HepG2 (cell line): Measurements from ENCODE around the gene ADGRD1. TPM values are rescaled to one million over a fixed set of nuclear protein-coding genes. Genes with fewer than 3 reads are reported as not detected.

ENCODE experiments used
- ATAC-seq: fragments of 200-7000 bp; cut with Tn5 transposase; 3 replicates; pipeline ENCODE4 v1.9.1; 2020; ENCODE audit warnings: mild to moderate bottlenecking, moderate library complexity
- BruUV-seq: library from RNA; stranded (reverse); fragments of 400-500 nt; replicated peaks from 2 replicates; lab custom pipeline; 2021; lab: Mats Ljungman, UMichigan
- CTCF ChIA-PET: fragments of 300-600 bp; formaldehyde crosslinking; extraction: SDS; loops from one replicate; lab custom pipeline; 2021; ENCODE audit warnings: low total read pairs, inconsistent platforms, low intra/inter-chr PET ratio; lab: Yijun Ruan, JAX
- POLR2A ChIA-PET: fragments of 350-600 bp; sonication (Branson Sonifier 250); formaldehyde crosslinking; loops from one replicate; lab custom pipeline; 2020; ENCODE audit warnings: antibody characterized with exemption, inconsistent platforms; lab: Yijun Ruan, JAX
- DNase-seq: peaks from one replicate; pipeline ENCODE4 v3.0.0-alpha.2; 2015; ENCODE audit warnings: low spot score
- FAIRE-seq: peaks from 3 replicates; lab custom pipeline; 2011; peaks lifted over from hg19 to GRCh38; lab: Jason Lieb, UNC
- H2AFZ ChIP-seq: one replicate; pipeline ENCODE4 v1.6.1; 2011; ENCODE audit warnings: low read length, inconsistent platforms
- H3K27ac ChIP-seq: fragments of 300-600 bp; 3 replicates; pipeline ENCODE4 v1.8.0; 2011; ENCODE audit warnings: mixed run types, mild to moderate bottlenecking, mixed read lengths, low read length, inconsistent platforms; ENCODE audit not compliant: insufficient read depth; ENCODE audit errors: extremely low read length
- H3K27me3 ChIP-seq, 2 experiments: fragments of 200-600 bp in 1 of 2; 2 replicates in 1 of 2; 3 replicates in 1 of 2; pipeline versions ENCODE4 v1.6.0 to v1.8.0; 2011; ENCODE audit warnings: low read length in 2 of 2, mild to moderate bottlenecking in 2 of 2, moderate library complexity in 2 of 2, inconsistent platforms in 1 of 2; ENCODE audit not compliant: insufficient read depth in 2 of 2, control insufficient read depth in 1 of 2
- H3K36me3 ChIP-seq, 2 experiments: fragments of 200-600 bp in 1 of 2; replicated peaks in 1 of 2; 2 replicates in 1 of 2; 3 replicates in 1 of 2; pipeline versions ENCODE4 v1.5.1 to v1.8.0; 2011; ENCODE audit warnings: low read length in 2 of 2, inconsistent platforms in 1 of 2; ENCODE audit not compliant: insufficient read depth in 2 of 2, control insufficient read depth in 1 of 2
- H3K4me1 ChIP-seq: 2 replicates; pipeline ENCODE4 v1.5.1; 2012; ENCODE audit warnings: low read length, inconsistent platforms; ENCODE audit not compliant: insufficient read depth
- H3K4me2 ChIP-seq: 2 replicates; pipeline ENCODE4 v1.6.0; 2011; ENCODE audit warnings: low read depth, low read length, inconsistent platforms
- H3K4me3 ChIP-seq, 3 experiments: fragments of 200-600 bp in 1 of 3; sonication (generic), shearing (Covaris generic) in 1 of 3; replicated peaks in 1 of 3; 2 replicates each; pipeline ENCODE4 v1.5.1; 2011 to 2016; ENCODE audit warnings: low read length in 3 of 3, inconsistent platforms in 2 of 3, low read depth in 2 of 3, mild to moderate bottlenecking in 2 of 3, control low read depth in 1 of 3, mixed read lengths in 1 of 3; ENCODE audit not compliant: insufficient read depth in 1 of 3
- H3K79me2 ChIP-seq: one replicate; pipeline ENCODE4 v1.6.1; 2011; ENCODE audit warnings: low read length, inconsistent platforms; ENCODE audit not compliant: insufficient read depth
- H3K9ac ChIP-seq: 2 replicates; pipeline ENCODE4 v1.6.0; 2011; ENCODE audit warnings: mild to moderate bottlenecking, low read depth, low read length, inconsistent platforms; ENCODE audit not compliant: insufficient read depth
- H3K9me3 ChIP-seq: 2 replicates; pipeline ENCODE4 v1.5.1; 2012; ENCODE audit warnings: mild to moderate bottlenecking, low read length
- H4K20me1 ChIP-seq: 2 replicates; pipeline ENCODE4 v1.6.0; 2011; ENCODE audit warnings: inconsistent platforms, mild to moderate bottlenecking, low read length, moderate library complexity; ENCODE audit not compliant: insufficient read depth
- HNRNPK ChIP-seq: fragments of 200-400 bp; formaldehyde crosslinking; IDR thresholded peaks from 2 replicates; pipeline ENCODE4 v1.6.1; 2018; ENCODE audit warnings: low read length, low read depth, moderate library complexity, mild to moderate bottlenecking; ENCODE audit not compliant: poor library complexity, severe bottlenecking
- PAXIP1 ChIP-seq: sonication (generic); formaldehyde crosslinking; conservative IDR thresholded peaks from 2 replicates; pipeline ENCODE4 v1.4.0; 2020; ENCODE audit warnings: mild to moderate bottlenecking, missing genetic modification reagents, moderate library complexity
- PLSCR1 ChIP-seq: sonication (generic); formaldehyde crosslinking; IDR thresholded peaks from 2 replicates; pipeline ENCODE4 v1.5.0; 2020; ENCODE audit warnings: missing genetic modification reagents, mild to moderate bottlenecking, borderline replicate concordance
- RARG ChIP-seq: sonication (generic); formaldehyde crosslinking; IDR thresholded peaks from 2 replicates; pipeline ENCODE4 v1.4.0; 2020; ENCODE audit warnings: low read depth, mild to moderate bottlenecking, missing genetic modification reagents
- SALL1 ChIP-seq: sonication (generic); formaldehyde crosslinking; IDR thresholded peaks from 2 replicates; pipeline ENCODE4 v1.8.0; 2022; ENCODE audit warnings: mild to moderate bottlenecking, missing genetic modification reagents
- SP1 ChIP-seq, 2 experiments: fragments of 450-650 bp in 1 of 2; sonication (generic) in 1 of 2; formaldehyde crosslinking in 1 of 2; IDR thresholded peaks; 2 replicates each; pipeline versions ENCODE4 v1.4.0 to v1.6.1; 2016 to 2020; ENCODE audit warnings: missing genetic modification reagents in 1 of 2
- SYNCRIP ChIP-seq: fragments of 200-400 bp; formaldehyde crosslinking; IDR thresholded peaks from 2 replicates; pipeline ENCODE4 v1.6.1; 2018; ENCODE audit warnings: mild to moderate bottlenecking, low read depth, low read length; ENCODE audit not compliant: insufficient read depth
- TAF1 ChIP-seq: sonication (generic); formaldehyde crosslinking; IDR thresholded peaks from 2 replicates; pipeline ENCODE4 v1.4.0; 2020; ENCODE audit warnings: missing genetic modification reagents
- TAF15 ChIP-seq: fragments of 200-400 bp; formaldehyde crosslinking; IDR thresholded peaks from one replicate; pipeline ENCODE4 v1.6.1; 2018; ENCODE audit warnings: mild to moderate bottlenecking, low read depth, low read length; ENCODE audit not compliant: poor library complexity, severe bottlenecking
- ZBTB7A ChIP-seq: sonication (generic); formaldehyde crosslinking; IDR thresholded peaks from 2 replicates; pipeline ENCODE4 v1.8.0; 2022; ENCODE audit warnings: mild to moderate bottlenecking, missing genetic modification reagents
- ZNF160 ChIP-seq: sonication (generic); formaldehyde crosslinking; IDR thresholded peaks from 2 replicates; pipeline ENCODE4 v1.8.0; 2022; ENCODE audit warnings: mild to moderate bottlenecking, inconsistent platforms, missing genetic modification reagents
- ZNF282 ChIP-seq: fragments of 450-650 bp; IDR thresholded peaks from 2 replicates; pipeline ENCODE4 v1.6.1; 2018; ENCODE audit not compliant: partially characterized antibody
- ZNF660 ChIP-seq: sonication (generic); formaldehyde crosslinking; IDR thresholded peaks from 2 replicates; pipeline ENCODE4 v1.5.1; 2020; ENCODE audit warnings: mild to moderate bottlenecking, low read depth, missing genetic modification reagents, borderline replicate concordance
- ZNF703 ChIP-seq: sonication (generic); formaldehyde crosslinking; IDR thresholded peaks from 2 replicates; pipeline ENCODE4 v1.5.1; 2020; ENCODE audit warnings: missing genetic modification reagents, mild to moderate bottlenecking, moderate library complexity, borderline replicate concordance
- ZNF75D ChIP-seq: sonication (generic); formaldehyde crosslinking; IDR thresholded peaks from 2 replicates; pipeline ENCODE4 v1.8.1; 2023; ENCODE audit warnings: missing genetic modification reagents, mild to moderate bottlenecking, borderline replicate concordance
- ZSCAN29 ChIP-seq: sonication (generic); formaldehyde crosslinking; conservative IDR thresholded peaks from 2 replicates; pipeline ENCODE4 v1.4.0; 2020; ENCODE audit warnings: mild to moderate bottlenecking, missing genetic modification reagents
- WGBS: methylation state at CpG from one replicate; pipeline ENCODE4 v1.1.6; 2017; ENCODE audit warnings: low lambda C conversion rate; 5-methylcytosine and 5-hydroxymethylcytosine counted together
- in situ Hi-C: cut with HindIII; loops from 2 replicates; pipeline ENCODE4 v1.10.0; 2017; ENCODE audit warnings: low pct_unique_long_range_greater_than_20kb; ENCODE audit not compliant: extremely low pct_ligation_motif_present
- intact Hi-C: fragments of 100-400 bp; cut with micrococcal nuclease; formaldehyde crosslinking; loops from one replicate; pipeline ENCODE4 v1.10.0; 2022; ENCODE audit not compliant: unreplicated experiment
- polyA plus RNA-seq, 8 experiments: library from polyadenylated mRNA; depleted of rRNA in 3 of 8; stranded (reverse) in 7 of 8; unstranded in 1 of 8; fragments of >200 nt; fragmentation: Illumina TruSeq in 4 of 8; extraction: Trizol in 4 of 8; gene quantifications; 2 replicates each; pipeline versions ENCODE4 v1.2.1 to v1.2.3, GENCODE V29; 2011 to 2016; ENCODE audit warnings: low read depth in 4 of 8, missing spikeins in 1 of 8, mixed read lengths in 1 of 8; ENCODE audit not compliant: insufficient read depth in 1 of 8
- total RNA-seq, 5 experiments: library from RNA; depleted of rRNA; stranded (reverse); fragments of >200 nt; fragmentation: Illumina TruSeq; extraction: Trizol; gene quantifications; 2 replicates each; pipeline ENCODE4 v1.2.3, GENCODE V29; 2016; ENCODE audit warnings: low read depth in 1 of 5

ADGRD1 gene
- total and polyA plus RNA-seq, 2 of the 13 experiments (the other 11 are each of a cell fraction or from before 2014, with no cell fraction given): 0.46 to 12.4 TPM

- no TSS peak for BruUV-seq
- FAIRE-seq (no peak), DNase-seq (no peak), ATAC-seq (no peak)
- no peak for TF ChIP-seq ZBTB7A
- no peak for TF ChIP-seq PAXIP1 (CRISPR knock-in tag)
- no peak for TF ChIP-seq SYNCRIP
- no peak for TF ChIP-seq SP1 (IDR thresholded peaks at IDR 0.05)
- no peak for TF ChIP-seq SP1 (CRISPR knock-in tag; IDR thresholded peaks at IDR 0.05)
- TF ChIP-seq ZNF660 (CRISPR knock-in tag): no peak
- TF ChIP-seq RARG: no peak
- no peak for TF ChIP-seq SALL1 (CRISPR knock-in tag)
- no peak for TF ChIP-seq HNRNPK
- no peak for TF ChIP-seq ZNF703 (CRISPR knock-in tag)
- TF ChIP-seq ZNF75D (CRISPR knock-in tag): no peak
- TF ChIP-seq ZNF160 (CRISPR knock-in tag): no peak
- no peak for TF ChIP-seq PLSCR1 (CRISPR knock-in tag)
- no peak for TF ChIP-seq TAF15
- TF ChIP-seq ZSCAN29: no peak
- no peak for TF ChIP-seq ZNF282
- no peak for TF ChIP-seq TAF1 (CRISPR knock-in tag)
- Histone ChIP-seq H3K36me3 (no peaks in the 10 kb centered on the region; a peak in 1 of 5 replicates), H4K20me1 (no peaks in the 10 kb centered on the region), H3K27ac (peak overlapping the region; percentile 79), H3K9me3 (no peaks in the 10 kb centered on the region), H3K9ac (no peak overlapping the region), H3K4me2 (no peak overlapping the region), H2AFZ (no peak overlapping the region), H3K27me3 (no peaks in the 10 kb centered on the region), H3K79me2 (no peaks in the 10 kb centered on the region), H3K4me1 (peaks cover 50% of the 10 kb centered on the region), H3K4me3 (no peak overlapping the region)
- 96% methylated on average over 11 of the region's 11 CpGs for WGBS
- ChIA-PET CTCF (no interaction called here), POLR2A (interaction anchor here (1.0 to 2.6 kb wide), 4 partner anchors 10 to 38 kb away, joined by 3 to 45 read pairs (median 3); no protein-coding TSS in a partner anchor)
- in situ Hi-C loops (no loop called here), intact Hi-C loops (no loop called here)
Measured at GRCh38 chr12:130973109-130973508, 19.4 kb downstream of the ADGRD1 start.
